ENCODE data around the gene WNT7A. TPM values are rescaled to one million over a fixed set of nuclear protein-coding genes. Genes with fewer than 3 reads are reported as not detected.

WNT7A gene
- total RNA-seq, 2 donors from 2014 or later: 0.11 TPM; not detected in 1

- Histone ChIP-seq H3K4me3 (peak overlapping the region; percentile 41 to 50), H3K4me1 (replicated peaks) (peaks cover 3% of the 10 kb centered on the region), H3K36me3 (no peaks in the 10 kb centered on the region), H3K9me3 (no peaks in the 10 kb centered on the region), H3K27me3 (replicated peaks; ENCODE audit: insufficient read depth) (no peaks in the 10 kb centered on the region), H3K27ac (no peak overlapping the region)
- intact Hi-C loops (cut with DNase I): loop anchor here (5.0 to 10.0 kb wide), 3 partner anchors 228 to 570 kb away; partner anchors contain the start of gene CHCHD4
- TF ChIP-seq POLR2AphosphoS5 (IDR thresholded peaks at IDR 0.05) (no peak), CTCF (IDR thresholded peaks at IDR 0.05) (no peak), POLR2A (IDR thresholded peaks at IDR 0.05) (no peak)
- DNase-seq (ENCODE audit: low spot score): no peak
- 50% methylated on average over 20 of the region's 20 CpGs for WGBS
Measured at GRCh38 chr3:13894807-13895154, 14.9 kb upstream of the WNT7A start.

GRCh38 chr3:13894096-13894806 is 14.4 kb upstream of the WNT7A start:
- intact Hi-C loops (cut with DNase I): loop anchor here (10.0 kb wide), 2 partner anchors 239 to 571 kb away; no protein-coding TSS in a partner anchor
- Histone ChIP-seq H3K9me3 (no peaks in the 10 kb centered on the region), H3K4me1 (replicated peaks) (peaks cover 3% of the 10 kb centered on the region), H3K36me3 (no peaks in the 10 kb centered on the region), H3K4me3 (no peak overlapping the region), H3K27ac (no peak overlapping the region), H3K27me3 (replicated peaks; ENCODE audit: insufficient read depth) (no peaks in the 10 kb centered on the region)
- no peak for TF ChIP-seq POLR2AphosphoS5 (IDR thresholded peaks at IDR 0.05)
- no peak for TF ChIP-seq CTCF (IDR thresholded peaks at IDR 0.05)
- TF ChIP-seq POLR2A (IDR thresholded peaks at IDR 0.05): no peak
- WGBS: 67% methylated on average over 13 of the region's 13 CpGs
- DNase-seq (ENCODE audit: low spot score): no peak

- 94% methylated on average over 2 of the region's 2 CpGs for WGBS
- DNase-seq (ENCODE audit: low spot score): no peak
- peaks cover 3% of the 10 kb centered on the region for H3K4me1 ChIP-seq (replicated peaks)
- no peak overlapping the region for H3K4me3 ChIP-seq
- intact Hi-C loops (cut with DNase I): loop anchor here (10.0 kb wide), 2 partner anchors 238 to 572 kb away; no protein-coding TSS in a partner anchor
- no peaks in the 10 kb centered on the region for H3K27me3 ChIP-seq (replicated peaks; ENCODE audit: insufficient read depth)
- H3K9me3 ChIP-seq: no peaks in the 10 kb centered on the region
- H3K36me3 ChIP-seq: no peaks in the 10 kb centered on the region
- no peak overlapping the region for H3K27ac ChIP-seq
- no peak for TF ChIP-seq POLR2A (IDR thresholded peaks at IDR 0.05)
- TF ChIP-seq CTCF (IDR thresholded peaks at IDR 0.05): no peak
- TF ChIP-seq POLR2AphosphoS5 (IDR thresholded peaks at IDR 0.05): no peak
Measured at GRCh38 chr3:13892304-13892703, 12.4 kb upstream of the WNT7A start.

GRCh38 chr3:13891492-13892073 is 11.7 kb upstream of the WNT7A start:
- Histone ChIP-seq H3K4me3 (no peak overlapping the region), H3K27me3 (replicated peaks; ENCODE audit: insufficient read depth) (no peaks in the 10 kb centered on the region), H3K27ac (no peak overlapping the region), H3K9me3 (no peaks in the 10 kb centered on the region), H3K36me3 (no peaks in the 10 kb centered on the region), H3K4me1 (replicated peaks) (peaks cover 3% of the 10 kb centered on the region)
- DNase-seq (ENCODE audit: low spot score): no peak
- 55% methylated on average over 5 of the region's 5 CpGs for WGBS
- intact Hi-C loops (cut with DNase I): loop anchor here (10.0 kb wide), 2 partner anchors 237 to 573 kb away; no protein-coding TSS in a partner anchor
- TF ChIP-seq POLR2AphosphoS5 (IDR thresholded peaks at IDR 0.05): no peak

- H3K27me3 ChIP-seq (replicated peaks; ENCODE audit: insufficient read depth): no peaks in the 10 kb centered on the region
- H3K27ac ChIP-seq: no peak overlapping the region
- intact Hi-C loops (cut with DNase I): loop anchor here (10.0 kb wide), 2 partner anchors 236 to 574 kb away; no protein-coding TSS in a partner anchor
- H3K4me1 ChIP-seq (replicated peaks): peaks cover 2% of the 10 kb centered on the region
- DNase-seq (ENCODE audit: low spot score): no peak
- no peak overlapping the region for H3K4me3 ChIP-seq
- no peaks in the 10 kb centered on the region for H3K9me3 ChIP-seq
- TF ChIP-seq POLR2A (IDR thresholded peaks at IDR 0.05): no peak
- no peak for TF ChIP-seq CTCF (IDR thresholded peaks at IDR 0.05)
- no peak for TF ChIP-seq POLR2AphosphoS5 (IDR thresholded peaks at IDR 0.05)
- H3K36me3 ChIP-seq: no peaks in the 10 kb centered on the region
Measured at GRCh38 chr3:13891017-13891392, 11.1 kb upstream of the WNT7A start.

Measured in prostate gland (tissue), 2 donors.